ENCODE measurements around the gene SPTAN1. TPM values are rescaled to one million over a fixed set of nuclear protein-coding genes. Genes with fewer than 3 reads are reported as not detected.
"Not testable (repeated sequence)": the region's sequence is repeated elsewhere in the genome, so short reads cannot be mapped to it uniquely, and the experiment has no call there.

SPTAN1 gene
- polyA plus RNA-seq, 1 experiment: 211 TPM

GRCh38 chr9:128575469-128575868, 23.1 kb downstream of the SPTAN1 start:
- H3K9me3 ChIP-seq (ENCODE audit: control insufficient read depth, insufficient read depth, low read length): no peaks in the 10 kb centered on the region
- no peak for DNase-seq (ENCODE audit: low read depth, low spot score)
- H3K4me3 ChIP-seq (ENCODE audit: low read depth, low read length): no peak overlapping the region
- POLR2A ChIA-PET: no interaction called here
- CTCF ChIA-PET: interaction anchor here (1.4 kb wide), 1 partner anchor 137 kb away, joined by 4 read pairs; no protein-coding TSS in a partner anchor
- no peak for TF ChIP-seq CTCF (IDR thresholded peaks at IDR 0.05; ENCODE audit: low read depth, low read length)
- no peak overlapping the region for H3K27ac ChIP-seq (ENCODE audit: low read depth, low read length)
- no peaks in the 10 kb centered on the region for H3K27me3 ChIP-seq (ENCODE audit: control insufficient read depth, insufficient read depth, low read length)

GRCh38 chr9:128575916-128576315, 23.5 kb downstream of the SPTAN1 start:
- CTCF ChIA-PET: interaction anchor here (1.4 kb wide), 1 partner anchor 137 kb away, joined by 4 read pairs; no protein-coding TSS in a partner anchor
- no peaks in the 10 kb centered on the region for H3K27me3 ChIP-seq (ENCODE audit: control insufficient read depth, insufficient read depth, low read length)
- no peaks in the 10 kb centered on the region for H3K9me3 ChIP-seq (ENCODE audit: control insufficient read depth, insufficient read depth, low read length)
- no peak overlapping the region for H3K27ac ChIP-seq (ENCODE audit: low read depth, low read length)
- H3K4me3 ChIP-seq (ENCODE audit: low read depth, low read length): no peak overlapping the region
- TF ChIP-seq CTCF (IDR thresholded peaks at IDR 0.05; ENCODE audit: low read depth, low read length): no peak
- DNase-seq (ENCODE audit: low read depth, low spot score): no peak
- POLR2A ChIA-PET: no interaction called here

DNA sequence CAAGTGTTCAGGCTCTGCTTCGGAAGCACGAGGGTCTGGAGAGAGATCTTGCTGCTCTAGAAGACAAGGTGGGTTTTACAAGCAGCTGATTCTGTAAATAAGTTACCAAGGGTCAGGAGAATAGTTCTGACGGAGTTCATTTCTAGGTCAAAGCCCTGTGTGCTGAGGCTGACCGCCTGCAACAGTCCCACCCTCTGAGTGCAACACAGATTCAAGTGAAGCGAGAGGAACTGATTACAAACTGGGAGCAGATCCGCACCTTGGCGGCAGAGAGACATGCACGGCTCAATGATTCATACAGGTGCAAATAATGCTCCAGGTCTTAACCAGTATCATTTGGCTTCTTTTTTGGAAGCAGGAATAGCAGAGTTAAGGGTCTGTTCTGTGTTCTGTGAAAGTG, 24.8 kb downstream of the SPTAN1 start:
- Histone ChIP-seq H3K27me3 (ENCODE audit: control insufficient read depth, insufficient read depth, low read length) (no peaks in the 10 kb centered on the region), H3K4me3 (ENCODE audit: low read depth, low read length) (no peak overlapping the region), H3K27ac (ENCODE audit: low read depth, low read length) (no peak overlapping the region), H3K9me3 (ENCODE audit: control insufficient read depth, insufficient read depth, low read length) (no peaks in the 10 kb centered on the region)
- DNase-seq (ENCODE audit: low read depth, low spot score): no peak
- no peak for TF ChIP-seq CTCF (IDR thresholded peaks at IDR 0.05; ENCODE audit: low read depth, low read length)
- ChIA-PET POLR2A (no interaction called here), CTCF (interaction anchor here (0.6 kb wide), 1 partner anchor 282 kb away, joined by 8 read pairs; no protein-coding TSS in a partner anchor)

- CTCF ChIA-PET: interaction anchor here (0.6 kb wide), 1 partner anchor 380 kb away, joined by 3 read pairs; no protein-coding TSS in a partner anchor
- no peak for TF ChIP-seq CTCF (IDR thresholded peaks at IDR 0.05; ENCODE audit: low read depth, low read length)
- no peak for DNase-seq (ENCODE audit: low read depth, low spot score)
- Histone ChIP-seq H3K9me3 (ENCODE audit: control insufficient read depth, insufficient read depth, low read length) (no peaks in the 10 kb centered on the region), H3K4me3 (ENCODE audit: low read depth, low read length) (no peak overlapping the region), H3K27me3 (ENCODE audit: control insufficient read depth, insufficient read depth, low read length) (no peaks in the 10 kb centered on the region), H3K27ac (ENCODE audit: low read depth, low read length) (no peak overlapping the region)
- POLR2A ChIA-PET: no interaction called here
Measured at GRCh38 chr9:128579194-128579593, 26.8 kb downstream of the SPTAN1 start.

DNA sequence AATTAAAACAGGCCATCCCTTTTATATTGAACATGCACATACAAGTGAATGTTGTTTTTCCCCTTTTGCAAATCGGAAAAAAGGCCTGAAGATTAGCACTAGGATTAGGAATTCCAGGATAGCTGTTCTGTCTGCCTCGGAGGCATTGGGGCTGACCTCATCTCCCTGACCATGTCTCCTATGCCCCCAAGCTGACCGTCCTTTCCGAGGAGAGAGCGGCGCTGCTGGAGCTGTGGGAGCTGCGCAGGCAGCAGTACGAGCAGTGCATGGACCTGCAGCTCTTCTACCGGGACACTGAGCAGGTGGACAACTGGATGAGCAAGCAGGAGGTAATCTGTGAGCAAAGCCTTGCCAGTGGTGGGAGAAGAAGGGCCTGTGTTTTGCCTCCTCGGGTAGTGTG, 28.3 kb downstream of the SPTAN1 start:
- Histone ChIP-seq H3K4me3 (ENCODE audit: low read depth, low read length) (no peak overlapping the region), H3K27me3 (ENCODE audit: control insufficient read depth, insufficient read depth, low read length) (no peaks in the 10 kb centered on the region), H3K9me3 (ENCODE audit: control insufficient read depth, insufficient read depth, low read length) (no peaks in the 10 kb centered on the region), H3K27ac (ENCODE audit: low read depth, low read length) (no peak overlapping the region)
- POLR2A ChIA-PET: interaction anchor here (1.0 kb wide), 1 partner anchor 29 kb away, joined by 6 read pairs; no protein-coding TSS in a partner anchor
- TF ChIP-seq CTCF (IDR thresholded peaks at IDR 0.05; ENCODE audit: low read depth, low read length): no peak
- CTCF ChIA-PET: no interaction called here
- no peak for DNase-seq (ENCODE audit: low read depth, low spot score)

DNA sequence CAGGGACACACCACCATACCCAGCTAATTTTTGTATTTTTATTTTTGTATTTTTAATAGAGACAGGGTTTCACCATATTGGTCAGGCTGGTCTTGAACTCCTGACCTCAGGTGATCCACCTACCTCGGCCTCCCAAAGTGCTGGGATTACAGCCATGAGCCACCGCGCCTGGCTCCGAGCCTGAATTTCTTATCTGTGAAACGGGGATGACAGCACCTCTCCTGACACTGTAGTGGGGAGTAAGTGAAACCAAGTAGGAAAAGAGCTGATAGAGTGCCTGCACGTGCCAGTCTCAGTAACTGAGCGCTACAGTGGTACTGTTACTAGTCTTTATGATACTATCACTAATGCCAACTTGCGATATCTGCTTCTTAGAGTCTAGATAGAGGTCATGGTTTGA, 32.8 kb downstream of the SPTAN1 start:
- H3K27me3 ChIP-seq (ENCODE audit: control insufficient read depth, insufficient read depth, low read length); DNase-seq (ENCODE audit: low read depth, low spot score); CTCF ChIA-PET; H3K9me3 ChIP-seq (ENCODE audit: control insufficient read depth, insufficient read depth, low read length); H3K4me3 ChIP-seq (ENCODE audit: low read depth, low read length); H3K27ac ChIP-seq (ENCODE audit: low read depth, low read length): not testable (repeated sequence)
- POLR2A ChIA-PET: interaction anchor here (0.7 kb wide), 1 partner anchor 175 kb away, joined by 7 read pairs; no protein-coding TSS in a partner anchor

GRCh38 chr9:128586934-128587333, 34.5 kb downstream of the SPTAN1 start:
- H3K27me3 ChIP-seq (ENCODE audit: control insufficient read depth, insufficient read depth, low read length); CTCF ChIA-PET; H3K27ac ChIP-seq (ENCODE audit: low read depth, low read length); H3K9me3 ChIP-seq (ENCODE audit: control insufficient read depth, insufficient read depth, low read length); DNase-seq (ENCODE audit: low read depth, low spot score); H3K4me3 ChIP-seq (ENCODE audit: low read depth, low read length); POLR2A ChIA-PET: not testable (repeated sequence)
